PFSK-1 (cell line): ENCODE results near the gene YPEL4. TPM values are rescaled to one million over a fixed set of nuclear protein-coding genes. Genes with fewer than 3 reads are reported as not detected.

Source experiments
- FOXP2 ChIP-seq: optimal IDR thresholded peaks from 2 replicates; pipeline ENCODE3; 2011; ENCODE audit warnings: borderline replicate concordance, control low read depth, inconsistent platforms; ENCODE audit not compliant: insufficient read depth; ENCODE audit errors: extremely low read length, extremely low read depth
- POLR2AphosphoS5 ChIP-seq: IDR thresholded peaks from 2 replicates; pipeline ENCODE4 v1.6.1; 2012; ENCODE audit warnings: low read depth, mild to moderate bottlenecking, control low read depth, low read length, moderate library complexity
- SIN3A ChIP-seq: IDR thresholded peaks from 2 replicates; pipeline ENCODE4 v1.6.1; 2012; ENCODE audit warnings: mild to moderate bottlenecking, low read length, moderate library complexity, borderline replicate concordance; ENCODE audit not compliant: insufficient read depth
- TAF1 ChIP-seq: IDR thresholded peaks from 2 replicates; pipeline ENCODE4 v1.6.1; 2012; ENCODE audit warnings: low read length, control low read depth, borderline replicate concordance; ENCODE audit not compliant: insufficient read depth
- polyA plus RNA-seq: library from polyadenylated mRNA; unstranded; fragments of >200 nt; gene quantifications from one replicate; pipeline ENCODE4 v1.2.1, GENCODE V29; 2012; ENCODE audit warnings: low read depth, missing spikeins; ENCODE audit not compliant: insufficient read length
- TF ChIP-seq, protein P1 (sequence below), 2 experiments: IDR thresholded peaks; 2 replicates each; pipeline versions ENCODE4 v1.6.1 to v1.8.0; 2011 to 2012; ENCODE audit warnings: low read depth in 2 of 2, low read length in 2 of 2, control low read depth in 1 of 2, inconsistent platforms in 1 of 2, mild to moderate bottlenecking in 1 of 2, moderate library complexity in 1 of 2; ENCODE audit not compliant: insufficient read depth in 1 of 2

The YPEL4 gene
- polyA plus RNA-seq = 0.98 TPM

DNA sequence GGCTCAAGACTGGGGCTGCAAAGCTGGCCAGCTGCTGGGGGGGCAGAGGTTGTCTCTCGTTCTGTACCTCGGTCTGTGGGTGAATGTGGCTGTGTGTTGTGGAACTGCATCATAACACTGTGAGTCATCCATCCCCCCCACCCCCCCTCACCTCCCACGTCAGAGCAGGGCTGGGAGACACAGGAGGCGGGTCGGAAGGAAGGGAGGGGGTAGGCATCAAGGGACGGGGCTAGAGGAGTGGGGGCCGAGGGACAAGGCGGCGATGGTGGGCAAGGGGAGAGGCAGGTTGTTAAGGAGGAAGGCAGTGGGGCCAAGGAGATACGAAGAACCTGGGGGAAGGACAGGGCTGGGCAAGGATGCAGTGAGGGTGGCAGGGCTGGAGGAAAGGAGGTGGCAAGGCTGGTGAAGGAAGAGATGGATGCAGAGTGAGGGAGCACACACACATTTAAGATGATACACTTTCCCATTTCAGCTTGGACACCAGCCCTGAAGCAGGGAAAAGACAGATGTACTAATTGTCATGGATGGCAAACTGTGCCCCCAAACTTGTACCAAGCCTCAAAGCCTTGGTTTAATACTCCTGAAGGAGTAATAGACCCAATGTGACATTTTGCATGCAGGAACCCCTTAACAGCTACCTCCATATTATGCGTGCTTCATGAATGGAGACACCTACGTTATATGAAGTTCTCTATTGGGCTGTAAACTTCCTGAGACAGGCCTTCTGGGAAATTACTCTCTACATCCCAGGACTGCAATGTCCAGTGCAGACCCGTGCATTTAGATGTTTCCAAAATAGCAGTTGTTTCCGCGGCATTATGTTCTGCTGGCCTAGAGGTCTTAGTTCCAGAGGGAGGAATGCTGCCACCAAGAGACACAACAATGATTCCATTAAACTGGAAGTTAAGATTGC is at the start of gene YPEL4:
Gene YPEL4, minus strand, starts transcription at position 87 of the 913 bp plus-strand sequence. CDS start 2,805 bp downstream, outside the sequence.
- TF ChIP-seq POLR2AphosphoS5 (peak; percentile 65), TAF1 (peak; percentile 24; the same call in 1 of the 2 replicates), FOXP2 (peak; percentile 43), SIN3A (peak; percentile 63; the same call in 1 of the 2 replicates)
- TF ChIP-seq, protein P1, sequence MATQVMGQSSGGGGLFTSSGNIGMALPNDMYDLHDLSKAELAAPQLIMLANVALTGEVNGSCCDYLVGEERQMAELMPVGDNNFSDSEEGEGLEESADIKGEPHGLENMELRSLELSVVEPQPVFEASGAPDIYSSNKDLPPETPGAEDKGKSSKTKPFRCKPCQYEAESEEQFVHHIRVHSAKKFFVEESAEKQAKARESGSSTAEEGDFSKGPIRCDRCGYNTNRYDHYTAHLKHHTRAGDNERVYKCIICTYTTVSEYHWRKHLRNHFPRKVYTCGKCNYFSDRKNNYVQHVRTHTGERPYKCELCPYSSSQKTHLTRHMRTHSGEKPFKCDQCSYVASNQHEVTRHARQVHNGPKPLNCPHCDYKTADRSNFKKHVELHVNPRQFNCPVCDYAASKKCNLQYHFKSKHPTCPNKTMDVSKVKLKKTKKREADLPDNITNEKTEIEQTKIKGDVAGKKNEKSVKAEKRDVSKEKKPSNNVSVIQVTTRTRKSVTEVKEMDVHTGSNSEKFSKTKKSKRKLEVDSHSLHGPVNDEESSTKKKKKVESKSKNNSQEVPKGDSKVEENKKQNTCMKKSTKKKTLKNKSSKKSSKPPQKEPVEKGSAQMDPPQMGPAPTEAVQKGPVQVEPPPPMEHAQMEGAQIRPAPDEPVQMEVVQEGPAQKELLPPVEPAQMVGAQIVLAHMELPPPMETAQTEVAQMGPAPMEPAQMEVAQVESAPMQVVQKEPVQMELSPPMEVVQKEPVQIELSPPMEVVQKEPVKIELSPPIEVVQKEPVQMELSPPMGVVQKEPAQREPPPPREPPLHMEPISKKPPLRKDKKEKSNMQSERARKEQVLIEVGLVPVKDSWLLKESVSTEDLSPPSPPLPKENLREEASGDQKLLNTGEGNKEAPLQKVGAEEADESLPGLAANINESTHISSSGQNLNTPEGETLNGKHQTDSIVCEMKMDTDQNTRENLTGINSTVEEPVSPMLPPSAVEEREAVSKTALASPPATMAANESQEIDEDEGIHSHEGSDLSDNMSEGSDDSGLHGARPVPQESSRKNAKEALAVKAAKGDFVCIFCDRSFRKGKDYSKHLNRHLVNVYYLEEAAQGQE (IDR thresholded peaks at IDR 0.05; ENCODE audit: insufficient read depth in 1 of 2, low read depth in 2 of 2, low read length in 2 of 2) = no peak

- TF ChIP-seq SIN3A = no peak
- TF ChIP-seq TAF1 = no peak
- no peak for TF ChIP-seq FOXP2
- TF ChIP-seq POLR2AphosphoS5 = no peak
- TF ChIP-seq, protein P1 (IDR thresholded peaks at IDR 0.05; ENCODE audit: insufficient read depth in 1 of 2, low read depth in 2 of 2, low read length in 2 of 2) = no peak
These were observed 49.2 kb upstream of the YPEL4 start for GRCh38 chr11:57698843-57699365.

- TF ChIP-seq, protein P1 (IDR thresholded peaks at IDR 0.05; ENCODE audit: insufficient read depth in 1 of 2, low read depth in 2 of 2, low read length in 2 of 2) = no peak
- TF ChIP-seq POLR2AphosphoS5 (no peak), FOXP2 (no peak), SIN3A (no peak)
These were observed 31.5 kb upstream of the YPEL4 start for GRCh38 chr11:57681168-57681567.

- TF ChIP-seq, protein P1 (IDR thresholded peaks at IDR 0.05; ENCODE audit: insufficient read depth in 1 of 2, low read depth in 2 of 2, low read length in 2 of 2) = no peak
- no peak for TF ChIP-seq SIN3A
- TF ChIP-seq POLR2AphosphoS5 = no peak
- TF ChIP-seq FOXP2 = no peak
- TF ChIP-seq TAF1 = no peak
These were observed 30.8 kb upstream of the YPEL4 start for GRCh38 chr11:57680552-57680874.
